ENCODE measurements around the gene ENTPD3.
"Not testable (repeated sequence)": the region's sequence is repeated elsewhere in the genome, so short reads cannot be mapped to it uniquely, and the experiment has no call there.

The ENTPD3 gene

GRCh38 chr3:40407611-40408010 lies 20.6 kb downstream of the ENTPD3 start:
- DNase-seq, result no peak

GRCh38 chr3:40414270-40414669 lies 27.3 kb downstream of the ENTPD3 start:
- DNase-seq, result no peak

GRCh38 chr3:40417845-40418543 lies 31.0 kb downstream of the ENTPD3 start:
- no peak for DNase-seq

- no peak for DNase-seq
Measured at GRCh38 chr3:40422861-40423260, 35.9 kb downstream of the ENTPD3 start.

GRCh38 chr3:40427045-40427669 lies 40.2 kb downstream of the ENTPD3 start:
- no peak for DNase-seq

- no peak for DNase-seq
Measured at GRCh38 chr3:40432793-40433192, 45.8 kb downstream of the ENTPD3 start.

- DNase-seq, result no peak
Measured at GRCh38 chr3:40437889-40438288, 50.9 kb downstream of the ENTPD3 start.

GRCh38 chr3:40445062-40445461 lies 58.1 kb downstream of the ENTPD3 start:
- DNase-seq, result no peak

GRCh38 chr3:40445880-40446279 lies 58.9 kb downstream of the ENTPD3 start:
- no peak for DNase-seq

- DNase-seq, result no peak
Measured at GRCh38 chr3:40450438-40450837, 63.5 kb downstream of the ENTPD3 start.

- DNase-seq, result no peak
Measured at GRCh38 chr3:40451551-40451950, 64.6 kb downstream of the ENTPD3 start.

- no peak for DNase-seq
Measured at GRCh38 chr3:40452057-40452456, 65.1 kb downstream of the ENTPD3 start.

- DNase-seq, result no peak
Measured at GRCh38 chr3:40452562-40452875, 65.5 kb downstream of the ENTPD3 start.

- peak; percentile 94 to 96 for DNase-seq
Measured at GRCh38 chr3:40452876-40453730, 66.1 kb downstream of the ENTPD3 start.

- no peak for DNase-seq
Measured at GRCh38 chr3:40453933-40454332, 66.9 kb downstream of the ENTPD3 start.

- no peak for DNase-seq
Measured at GRCh38 chr3:40455328-40455727, 68.3 kb downstream of the ENTPD3 start.

- DNase-seq, result no peak
Measured at GRCh38 chr3:40456279-40456939, 69.4 kb downstream of the ENTPD3 start.

GRCh38 chr3:40456940-40457823 lies 70.2 kb downstream of the ENTPD3 start, which contains the start of gene RPL14:
RPL14 (plus strand) TSS chr3:40457339; CDS start chr3:40457472, 133 bp downstream.
- DNase-seq, result peak; percentile 95 to 96

GRCh38 chr3:40458473-40458872 lies 71.5 kb downstream of the ENTPD3 start:
- DNase-seq, result no peak

- DNase-seq, result not testable (repeated sequence)
Measured at GRCh38 chr3:40460481-40460880, 73.5 kb downstream of the ENTPD3 start.

GRCh38 chr3:40461161-40461560 lies 74.2 kb downstream of the ENTPD3 start:
- no peak for DNase-seq

- DNase-seq, result not testable (repeated sequence)
Measured at GRCh38 chr3:40462838-40463237, 75.9 kb downstream of the ENTPD3 start.

Measured in activated CD4-positive, alpha-beta T cell treated with anti-CD3 and anti-CD28 coated beads, Interleukin-2, amount 50 U/mL, for 48 hours (primary cell).